IPS-NIHi11 (cell line): ENCODE measurements around the gene CENPE.

ENCODE experiments used
- DNase-seq: peaks from one replicate; pipeline ENCODE4 v3.0.0; 2012; ENCODE audit warnings: mixed read lengths, low spot score

The CENPE gene

DNA sequence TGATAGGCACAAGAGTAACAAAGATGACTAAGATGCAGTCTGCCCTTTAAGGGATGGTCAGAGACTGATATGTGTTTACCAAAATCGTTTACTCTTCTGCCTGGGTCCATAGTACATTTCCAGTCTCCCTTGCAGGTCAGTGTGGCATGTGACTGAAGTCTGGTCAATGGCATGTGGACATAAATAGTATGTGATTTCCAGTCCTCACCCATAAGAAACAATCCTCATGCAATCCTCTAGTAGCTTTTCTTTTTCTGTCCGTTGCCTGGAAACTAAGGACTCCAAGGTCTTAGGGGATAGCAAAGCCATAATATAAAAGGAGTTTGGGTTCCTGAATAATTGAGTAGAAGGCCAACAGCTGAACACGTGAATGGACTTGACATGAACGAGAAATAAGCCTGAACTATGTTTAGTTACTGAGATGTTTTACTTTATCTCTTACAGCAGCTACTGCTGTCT is 122.7 kb downstream of the CENPE start:
- DNase-seq: no peak

DNA sequence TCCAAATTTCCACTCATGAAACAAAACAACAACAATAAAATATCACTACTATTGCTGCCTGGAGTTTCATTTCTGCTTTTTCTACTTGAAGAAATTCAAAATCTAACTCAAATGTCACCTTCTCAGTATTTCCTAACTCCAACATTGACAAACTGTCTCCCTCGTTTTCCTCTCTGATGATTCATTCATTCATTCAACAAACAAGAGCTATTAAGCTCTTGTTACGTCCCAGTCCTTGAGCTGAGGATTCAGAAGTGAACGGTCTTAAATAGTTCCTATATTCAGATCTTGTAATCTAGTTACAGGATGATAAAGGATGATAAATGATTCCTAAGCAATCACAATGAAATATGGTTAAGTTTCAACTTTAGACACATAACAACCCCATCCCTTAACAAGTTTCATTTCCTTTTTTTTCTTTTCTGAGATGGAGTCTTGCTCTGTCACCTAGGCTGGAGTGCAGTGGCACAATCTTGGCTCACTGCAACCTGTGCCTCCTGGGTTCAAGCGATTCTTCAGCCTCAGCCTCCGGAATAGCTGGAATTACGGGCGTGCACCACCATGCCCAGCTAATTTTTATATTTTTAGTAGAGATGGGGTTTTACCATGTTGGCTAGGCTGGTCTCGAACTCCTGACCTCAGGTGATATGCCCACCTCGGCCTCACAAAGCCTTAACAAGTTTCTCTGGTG is 123.3 kb downstream of the CENPE start:
- DNase-seq: no peak

DNA sequence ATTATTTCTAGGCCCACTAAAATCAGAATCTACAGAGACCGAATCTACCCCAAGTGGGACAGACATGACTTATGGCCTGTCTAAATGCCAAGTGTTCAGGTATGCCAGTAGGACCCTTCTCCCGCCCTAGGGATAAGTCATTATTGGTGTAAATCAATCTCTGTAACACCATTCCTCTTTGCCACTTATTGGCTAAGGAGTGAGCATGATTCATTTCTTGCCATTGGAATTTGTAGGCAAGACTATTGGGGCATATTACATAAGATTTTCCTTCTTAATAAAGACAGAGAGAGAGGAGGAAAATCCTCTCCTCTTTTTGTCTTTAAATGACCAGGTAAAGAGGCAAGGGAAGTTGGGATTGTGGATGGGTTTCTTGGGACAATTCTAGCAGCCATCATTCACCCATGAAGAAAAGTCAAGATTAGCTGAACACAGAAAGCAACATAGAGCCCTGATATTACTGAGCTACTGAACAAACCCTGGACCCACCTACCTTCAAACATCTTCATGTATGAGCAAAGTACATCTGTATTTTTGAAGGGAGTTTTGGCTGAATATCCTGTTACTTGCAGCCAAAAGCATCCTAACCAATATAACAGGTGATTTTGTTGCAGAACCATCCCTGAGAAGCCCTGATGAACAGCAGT is 124.2 kb downstream of the CENPE start:
- no peak for DNase-seq

DNA sequence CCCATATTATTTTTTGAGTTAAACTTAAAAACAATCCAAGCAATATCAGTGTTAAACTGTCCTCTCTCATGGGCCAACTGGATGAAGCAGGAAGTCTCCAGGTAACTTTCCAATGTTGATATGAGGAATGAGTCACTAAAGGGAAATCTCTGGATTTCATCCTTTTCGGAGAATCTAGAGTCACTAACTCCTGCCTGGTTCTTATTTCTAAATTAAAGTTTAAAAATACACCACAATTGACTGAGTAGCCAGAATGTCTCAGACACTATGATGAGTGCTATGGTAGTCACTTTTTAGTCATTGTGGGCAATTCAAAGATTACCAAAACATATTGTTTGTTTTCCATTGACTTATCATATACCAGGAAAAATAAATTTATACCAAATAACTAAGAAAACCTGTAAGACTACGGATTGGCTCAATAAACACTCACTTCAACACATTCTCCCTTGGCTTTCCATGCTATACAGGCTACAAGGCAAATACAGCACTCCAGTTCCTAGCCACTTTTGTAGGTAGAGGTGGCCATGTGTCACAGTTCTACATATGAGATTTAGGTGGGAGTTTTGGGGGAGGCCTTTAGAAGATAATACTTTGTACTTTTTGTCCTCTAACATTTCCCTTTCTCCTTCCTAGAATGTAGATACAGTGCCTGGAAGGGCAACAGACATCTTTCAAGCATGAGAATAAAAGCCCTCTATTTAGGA is 130.1 kb downstream of the CENPE start:
- no peak for DNase-seq

DNA sequence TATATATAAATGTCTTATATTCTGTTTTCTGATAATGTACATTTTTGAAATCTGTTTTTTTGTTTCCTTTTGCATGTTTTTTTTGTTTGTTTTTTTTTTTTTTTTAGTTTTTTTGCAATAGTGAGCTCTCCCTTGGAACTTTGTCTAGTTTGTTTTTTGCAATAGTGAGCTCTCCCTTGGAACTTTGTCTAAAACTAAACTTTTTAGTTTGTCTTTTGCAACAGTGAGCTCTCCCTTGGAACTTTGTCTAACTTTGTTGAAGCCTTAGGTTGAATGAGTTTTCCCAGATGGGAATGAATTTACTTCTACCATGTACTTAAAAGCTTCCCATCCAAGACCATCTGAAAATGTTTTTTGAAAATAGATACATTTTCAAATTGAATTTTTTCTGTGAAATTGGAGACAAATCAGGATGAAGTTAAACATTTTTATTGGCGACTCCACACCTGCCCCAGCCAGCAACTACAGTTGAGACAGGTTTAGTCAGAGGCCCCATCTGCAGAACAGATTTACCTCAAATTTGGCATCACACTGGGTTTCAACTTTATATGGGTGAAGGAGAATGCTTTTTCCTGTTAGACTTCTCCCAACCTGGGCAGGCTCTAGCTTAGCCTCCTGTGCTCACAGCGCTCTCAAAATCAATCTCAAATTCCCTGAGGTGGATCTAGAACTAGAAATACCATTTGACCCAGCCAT is 137.5 kb downstream of the CENPE start:
- DNase-seq: no peak
